ENCODE data around the gene ENTPD6.
A peak's percentile ranks its signal among the peaks of the same experiment; 100 is the strongest.
"Not testable (repeated sequence)": the region's sequence is repeated elsewhere in the genome, so short reads cannot be mapped to it uniquely, and the experiment has no call there.

Gene ENTPD6

GRCh38 chr20:25238319-25239037, 43.0 kb downstream of the ENTPD6 start:
- DNase-seq (ENCODE audit: low read depth, low spot score) = no peak
- peak overlapping the region; percentile 100 for H3K27ac ChIP-seq

GRCh38 chr20:25239387-25240370, 44.2 kb downstream of the ENTPD6 start:
- DNase-seq (ENCODE audit: low read depth, low spot score) = no peak
- peak overlapping the region; percentile 100 for H3K27ac ChIP-seq

DNA sequence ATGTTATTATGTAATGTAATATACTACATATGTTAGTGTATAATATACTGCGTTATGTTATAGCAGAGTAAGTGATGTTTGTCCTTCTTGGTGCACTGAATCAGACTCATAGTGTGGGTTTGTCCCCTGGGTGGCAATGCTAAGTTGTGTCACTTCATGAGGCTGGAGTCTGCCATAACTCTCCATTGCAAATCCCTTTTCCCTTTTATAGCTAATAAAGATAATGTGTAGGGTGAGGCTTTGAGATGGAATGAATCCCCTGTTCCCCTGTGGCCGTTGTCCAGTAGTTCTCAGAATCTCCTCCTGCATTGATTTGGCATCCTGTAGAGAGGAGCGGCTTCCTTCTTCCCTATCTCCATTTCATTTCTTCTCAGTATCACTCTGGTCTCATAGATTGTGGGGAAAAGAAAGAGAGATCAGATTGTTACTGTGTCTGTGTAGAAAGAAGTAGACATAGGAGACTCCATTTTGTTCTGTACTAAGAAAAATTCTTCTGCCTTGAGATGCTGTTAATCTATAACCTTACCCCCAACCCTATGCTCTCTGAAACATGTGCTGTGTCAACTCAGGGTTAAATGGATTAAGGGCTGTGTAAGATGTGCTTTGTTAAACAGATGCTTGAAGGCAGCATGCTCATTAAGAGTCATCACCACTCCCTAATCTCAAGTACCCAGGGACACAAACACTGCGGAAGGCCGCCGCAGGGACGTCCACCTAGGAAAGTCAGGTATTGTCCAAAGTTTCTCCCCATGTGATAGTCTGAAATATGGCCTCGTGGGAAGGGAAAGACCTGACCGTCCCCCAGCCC, 45.5 kb downstream of the ENTPD6 start:
- DNase-seq (ENCODE audit: low read depth, low spot score) = not testable (repeated sequence)
- H3K27ac ChIP-seq = peak overlapping the region; percentile 100

DNA sequence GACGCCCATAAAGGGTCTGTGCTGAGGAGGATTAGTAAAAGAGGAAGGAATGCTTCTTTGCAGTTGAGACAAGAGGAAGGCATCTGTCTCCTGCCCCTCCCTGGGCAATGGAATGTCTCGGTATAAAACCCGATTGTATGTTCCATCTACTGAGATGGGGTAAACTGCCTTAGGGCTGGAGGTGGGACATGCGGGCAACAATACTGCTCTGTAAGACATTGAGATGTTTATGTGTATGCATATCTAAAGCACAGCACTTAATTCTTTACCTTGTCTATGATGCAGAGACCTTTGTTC, 46.1 kb downstream of the ENTPD6 start:
- H3K27ac ChIP-seq = peak overlapping the region; percentile 100
- not testable (repeated sequence) for DNase-seq (ENCODE audit: low read depth, low spot score)

DNA sequence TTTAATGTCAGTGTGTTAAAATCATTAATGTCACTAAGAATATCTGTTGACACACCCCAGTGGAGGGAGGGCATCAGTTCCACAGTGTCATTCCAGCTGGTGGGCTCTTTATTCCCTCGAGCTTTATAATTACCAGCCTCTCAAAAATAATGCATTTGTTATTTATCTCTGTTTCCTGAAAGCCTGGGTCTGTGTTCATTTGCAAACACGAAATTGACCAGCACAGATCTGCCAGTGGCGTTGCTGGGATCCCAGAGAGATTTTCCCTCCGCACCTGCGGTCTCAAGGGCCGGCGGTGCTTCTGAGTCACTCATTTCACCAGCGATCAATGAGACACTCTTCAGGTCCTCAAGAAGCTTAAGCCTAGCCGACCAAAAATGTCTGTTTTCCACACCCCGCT, 46.7 kb downstream of the ENTPD6 start:
- no peak for DNase-seq (ENCODE audit: low read depth, low spot score)
- H3K27ac ChIP-seq = peak overlapping the region; percentile 100

DNA sequence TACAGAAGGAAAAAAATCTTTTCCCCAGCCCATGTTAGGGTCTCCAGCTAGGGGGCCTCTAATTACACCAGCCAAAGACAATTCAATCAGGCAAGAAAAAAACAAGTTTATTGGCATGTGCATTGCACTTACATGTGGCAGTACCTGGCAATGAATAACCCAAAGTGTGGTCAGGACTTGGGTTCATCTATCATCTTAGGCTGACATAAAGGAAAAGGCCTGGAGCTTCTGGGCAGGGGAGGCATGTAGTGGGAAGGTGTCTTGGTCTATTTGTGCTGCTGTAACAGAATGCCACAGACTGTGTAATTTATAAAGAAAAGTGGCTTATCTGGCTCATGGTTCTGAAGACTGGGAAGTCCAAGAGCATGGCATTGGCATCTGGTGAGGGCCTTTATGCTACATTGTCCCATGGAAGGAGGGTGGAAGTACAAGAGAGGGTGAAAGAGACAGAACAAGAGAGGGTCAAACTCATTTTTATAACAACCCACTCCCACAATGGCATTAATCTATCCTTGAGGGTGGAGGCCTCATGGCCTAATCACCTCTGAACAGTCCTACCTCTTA, 48.0 kb downstream of the ENTPD6 start:
- DNase-seq (ENCODE audit: low read depth, low spot score) = no peak
- peak overlapping the region; percentile 100 for H3K27ac ChIP-seq

- DNase-seq (ENCODE audit: low read depth, low spot score) = no peak
- H3K27ac ChIP-seq = peak overlapping the region; percentile 100
Observed at GRCh38 chr20:25244976-25245375, 49.5 kb downstream of the ENTPD6 start.

DNA sequence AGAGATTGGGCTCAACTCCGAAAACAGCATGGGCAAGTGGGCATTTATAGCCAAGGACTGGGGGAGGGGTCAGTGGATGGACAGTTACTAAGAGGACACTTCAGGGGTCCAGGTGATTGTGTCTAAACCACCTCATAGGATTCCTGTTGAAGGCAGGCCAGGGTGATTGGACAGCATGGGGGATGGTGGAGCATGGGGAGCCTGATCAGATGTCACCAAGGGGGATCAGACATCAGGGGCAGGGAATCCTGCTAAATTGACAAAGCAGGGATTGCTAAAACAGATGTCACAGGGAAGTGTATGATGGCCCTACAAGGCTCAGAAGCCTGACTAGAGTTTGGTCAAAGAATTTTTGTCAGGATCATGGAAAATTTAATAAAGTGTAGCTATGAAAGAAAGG, 49.9 kb downstream of the ENTPD6 start:
- H3K27ac ChIP-seq = peak overlapping the region; percentile 100
- DNase-seq (ENCODE audit: low read depth, low spot score) = no peak

GRCh38 chr20:25246182-25246999, 50.9 kb downstream of the ENTPD6 start:
- no peak for DNase-seq (ENCODE audit: low read depth, low spot score)
- H3K27ac ChIP-seq = peak overlapping the region; percentile 100

GRCh38 chr20:25247000-25247517, 51.5 kb downstream of the ENTPD6 start:
- peak overlapping the region; percentile 100 for H3K27ac ChIP-seq
- no peak for DNase-seq (ENCODE audit: low read depth, low spot score)

DNA sequence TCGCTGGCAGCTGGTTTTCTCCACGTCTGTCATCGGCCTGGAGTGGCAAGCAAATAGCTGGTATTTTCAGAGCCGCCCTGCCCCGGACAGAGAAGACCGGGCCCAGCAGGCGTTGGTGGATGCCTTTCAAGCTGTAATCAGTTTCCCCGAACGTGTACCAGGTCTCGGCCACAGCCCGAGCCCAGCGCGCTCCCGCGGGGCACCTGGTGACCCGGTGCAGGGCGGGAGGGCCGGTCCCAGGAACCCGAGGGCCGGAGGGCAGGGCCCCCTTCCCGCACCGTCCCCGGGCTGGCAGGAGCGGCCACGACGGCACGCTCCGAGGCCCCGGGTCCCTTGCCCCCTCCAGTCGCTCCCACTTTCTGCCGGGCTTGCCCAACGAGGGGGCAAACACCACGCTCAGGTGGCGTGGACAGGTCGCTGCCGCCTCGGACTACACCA, 52.0 kb downstream of the ENTPD6 start:
- DNase-seq (ENCODE audit: low read depth, low spot score) = no peak
- H3K27ac ChIP-seq = peak overlapping the region; percentile 100

DNA sequence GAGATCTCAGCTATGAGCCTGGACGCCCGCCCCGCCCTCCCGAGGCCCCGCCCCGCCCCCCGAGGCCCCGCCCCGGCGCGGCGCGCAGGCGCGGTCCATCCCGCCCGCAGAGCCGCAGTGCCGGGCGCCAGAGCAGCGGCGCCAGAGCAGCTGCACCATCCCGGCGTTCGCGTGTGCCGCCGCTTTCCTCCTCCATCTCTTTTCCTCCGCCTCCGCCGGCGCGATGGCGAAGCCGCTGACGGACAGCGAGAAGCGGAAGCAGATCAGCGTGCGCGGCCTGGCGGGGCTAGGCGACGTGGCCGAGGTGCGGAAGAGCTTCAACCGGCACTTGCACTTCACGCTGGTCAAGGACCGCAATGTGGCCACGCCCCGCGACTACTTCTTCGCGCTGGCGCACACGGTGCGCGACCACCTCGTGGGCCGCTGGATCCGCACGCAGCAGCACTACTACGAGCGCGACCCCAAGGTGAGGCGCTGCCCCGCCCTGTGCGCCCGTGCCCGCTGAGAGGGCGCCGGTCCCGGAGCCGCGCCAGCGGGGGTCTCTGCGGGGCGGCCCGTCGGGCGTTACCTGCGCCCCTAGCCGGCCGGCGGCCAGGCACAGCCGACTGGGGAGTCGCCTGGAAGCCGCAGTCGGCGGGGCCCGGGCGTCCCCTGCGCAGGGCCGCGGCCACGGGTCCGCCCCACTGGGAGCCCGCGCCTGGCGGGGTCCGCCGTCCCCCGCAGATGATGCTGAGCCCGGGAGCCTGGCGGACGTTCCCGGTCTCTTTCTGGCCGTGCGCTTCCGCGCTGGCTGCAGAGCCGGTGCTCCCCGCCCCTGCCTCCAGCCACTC, 52.7 kb downstream of the ENTPD6 start, which contains the start of gene PYGB:
PYGB (plus strand) TSS at position 130 of the 830 bp plus-strand sequence; CDS start at position 224, 94 bp downstream.
- peak within 1 kb of the TSS; percentile 100 for H3K27ac ChIP-seq
- peak; percentile 26 for DNase-seq (ENCODE audit: low read depth, low spot score)

- H3K27ac ChIP-seq = peak overlapping the region; percentile 100
- no peak for DNase-seq (ENCODE audit: low read depth, low spot score)
Observed at GRCh38 chr20:25248786-25249172, 53.3 kb downstream of the ENTPD6 start.

- H3K27ac ChIP-seq = peak overlapping the region; percentile 100
- no peak for DNase-seq (ENCODE audit: low read depth, low spot score)
Observed at GRCh38 chr20:25249198-25249931, 53.9 kb downstream of the ENTPD6 start.

- no peak for DNase-seq (ENCODE audit: low read depth, low spot score)
- peak overlapping the region; percentile 100 for H3K27ac ChIP-seq
Observed at GRCh38 chr20:25250508-25250907, 55.0 kb downstream of the ENTPD6 start.

DNA sequence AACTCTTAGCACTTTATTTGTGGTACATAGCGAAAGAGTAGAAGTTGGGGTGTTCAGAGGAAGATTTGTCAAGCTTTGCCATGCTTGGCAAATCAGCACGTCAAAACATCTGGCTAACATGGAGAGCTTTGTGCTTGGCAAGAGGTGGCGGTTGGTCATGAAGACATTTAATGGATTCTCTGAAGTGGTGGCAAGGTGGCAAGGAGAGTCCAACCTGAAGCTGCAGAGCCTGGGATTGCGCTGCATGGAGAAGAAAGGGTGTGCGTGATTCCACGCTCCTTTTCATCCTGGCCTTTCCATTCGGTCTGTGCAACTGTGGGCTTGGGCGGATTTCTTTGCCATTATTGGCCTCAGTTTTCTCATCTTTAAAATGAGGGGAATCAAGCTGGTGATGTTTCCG, 55.5 kb downstream of the ENTPD6 start:
- DNase-seq (ENCODE audit: low read depth, low spot score) = no peak
- H3K27ac ChIP-seq = peak overlapping the region; percentile 100

DNA sequence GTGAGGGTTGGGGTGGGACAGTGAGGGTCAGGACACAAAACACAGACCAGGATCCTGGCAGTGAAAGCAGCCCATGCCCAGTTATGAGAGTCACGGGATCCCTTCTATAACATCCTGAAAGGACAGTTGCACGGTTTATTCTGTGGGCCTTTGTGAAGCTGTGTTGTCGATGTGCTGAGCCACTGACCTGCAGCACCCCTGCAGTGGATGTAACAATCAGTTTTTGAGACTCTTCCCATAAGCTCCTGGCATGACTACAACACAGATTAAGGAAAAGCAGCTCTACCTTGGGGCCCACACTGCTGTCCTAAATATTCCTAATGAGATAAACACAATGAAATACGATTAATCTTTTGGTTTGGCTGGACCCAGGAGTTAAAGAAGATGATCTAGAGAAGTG, 56.0 kb downstream of the ENTPD6 start:
- no peak for DNase-seq (ENCODE audit: low read depth, low spot score)
- H3K27ac ChIP-seq = peak overlapping the region; percentile 100
